PC-3 (cell line): Measurements from ENCODE around the gene NOP9.

Experiments
- CTCF ChIP-seq: fragments of 300-600 bp; sonication (generic); conservative IDR thresholded peaks from 2 replicates; pipeline ENCODE4 v1.5.1; 2017; ENCODE audit warnings: antibody characterized with exemption, low read depth, mild to moderate bottlenecking, low read length
- EZH2 ChIP-seq: fragments of 300-600 bp; sonication (generic); IDR thresholded peaks from one replicate; pipeline ENCODE4 v1.6.1; 2017; ENCODE audit warnings: antibody characterized with exemption, mild to moderate bottlenecking, low read length; ENCODE audit not compliant: unreplicated experiment

- TF ChIP-seq CTCF (no peak), EZH2 (no peak)
These were observed 41.0 kb downstream of the NOP9 start for GRCh38 chr14:24340606-24341005.
